M059J (cell line): Measurements from ENCODE around the gene FAM229B. TPM values are rescaled to one million over a fixed set of nuclear protein-coding genes. Genes with fewer than 3 reads are reported as not detected.
"Not testable (repeated sequence)": the region's sequence is repeated elsewhere in the genome, so short reads cannot be mapped to it uniquely, and the experiment has no call there.

Experiments used
- DNase-seq: peaks from one replicate; pipeline ENCODE4 v3.0.0-alpha.2; 2012; ENCODE audit warnings: low read depth
- total RNA-seq: library from RNA; depleted of rRNA; stranded (reverse); fragments of >200 nt; shearing (Covaris generic); gene quantifications from 2 replicates; pipeline ENCODE4 v1.2.3, GENCODE V29; 2014; rRNA removed

The FAM229B gene
- 31.3 and 34.2 TPM in 2 replicates for total RNA-seq

DNA sequence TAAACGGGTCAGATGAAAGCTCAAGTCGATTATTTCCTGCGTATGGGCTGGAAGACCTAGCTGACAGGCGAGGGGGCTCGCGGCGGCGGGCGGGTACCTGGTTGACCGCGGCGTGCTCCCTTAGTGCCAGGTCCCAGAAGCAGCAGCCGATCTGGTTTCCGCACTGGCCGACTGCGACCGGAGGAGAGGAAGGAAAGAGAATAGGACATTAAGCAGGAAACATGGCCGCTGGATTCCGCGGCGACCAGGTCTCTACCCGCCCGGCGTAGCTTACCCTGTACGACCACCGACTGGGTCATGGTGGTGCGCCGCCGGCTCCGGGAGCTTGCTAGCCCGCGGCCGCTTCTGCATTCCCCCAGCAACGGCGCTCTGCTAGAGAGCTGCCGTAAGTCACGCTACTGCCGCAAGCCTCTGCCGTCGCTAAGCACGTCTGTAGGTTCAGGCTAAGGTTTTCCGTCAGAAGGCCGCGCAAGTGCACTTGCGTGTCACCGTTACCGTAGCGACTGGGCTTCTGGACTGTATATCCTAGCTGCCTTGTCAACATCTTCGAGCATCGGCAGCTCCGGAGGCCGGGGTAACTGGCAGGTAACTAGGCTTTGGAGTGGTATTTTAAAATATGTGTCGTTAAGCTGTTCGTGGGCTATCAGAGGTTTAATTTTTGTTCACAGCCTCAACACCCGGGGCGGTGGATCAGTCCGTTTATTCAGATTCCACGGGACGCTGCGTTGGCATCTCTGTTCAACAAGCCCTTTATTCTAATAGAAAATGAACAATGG is at the start of gene FAM229B, which contains the start of gene TUBE1:
TSS of gene FAM229B (plus strand) at position 456 of the 776 bp plus-strand sequence. CDS start 11,693 bp downstream, outside the sequence.
TSS of gene TUBE1 (minus strand) at position 347 of the 776 bp plus-strand sequence. CDS start at position 299, 48 bp downstream.
- DNase-seq = peak; percentile 98

DNA sequence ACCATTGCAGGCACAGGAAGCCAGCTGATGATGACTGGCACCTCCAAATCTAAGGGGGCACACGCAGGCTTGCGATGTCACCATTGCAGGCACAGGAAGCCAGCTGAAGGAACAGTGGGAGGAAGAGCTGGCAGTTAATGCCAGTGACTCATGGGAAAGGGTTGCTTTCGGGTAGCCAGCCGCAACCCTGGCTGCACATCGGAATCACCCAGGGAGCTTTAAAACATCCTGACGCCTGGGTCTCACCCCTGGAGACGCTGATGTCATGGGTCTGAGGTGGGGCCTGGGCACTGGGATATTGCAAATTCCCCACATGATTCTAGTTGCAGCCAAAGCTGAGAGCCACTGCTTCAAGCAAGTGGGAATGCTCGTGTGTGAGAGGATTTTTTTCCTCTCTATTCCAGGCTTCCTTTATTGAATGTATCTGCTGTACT is 49.6 kb upstream of the FAM229B start:
- peak; percentile 98 for DNase-seq

GRCh38 chr6:112038268-112038667 is 49.1 kb upstream of the FAM229B start:
- DNase-seq = no peak

DNA sequence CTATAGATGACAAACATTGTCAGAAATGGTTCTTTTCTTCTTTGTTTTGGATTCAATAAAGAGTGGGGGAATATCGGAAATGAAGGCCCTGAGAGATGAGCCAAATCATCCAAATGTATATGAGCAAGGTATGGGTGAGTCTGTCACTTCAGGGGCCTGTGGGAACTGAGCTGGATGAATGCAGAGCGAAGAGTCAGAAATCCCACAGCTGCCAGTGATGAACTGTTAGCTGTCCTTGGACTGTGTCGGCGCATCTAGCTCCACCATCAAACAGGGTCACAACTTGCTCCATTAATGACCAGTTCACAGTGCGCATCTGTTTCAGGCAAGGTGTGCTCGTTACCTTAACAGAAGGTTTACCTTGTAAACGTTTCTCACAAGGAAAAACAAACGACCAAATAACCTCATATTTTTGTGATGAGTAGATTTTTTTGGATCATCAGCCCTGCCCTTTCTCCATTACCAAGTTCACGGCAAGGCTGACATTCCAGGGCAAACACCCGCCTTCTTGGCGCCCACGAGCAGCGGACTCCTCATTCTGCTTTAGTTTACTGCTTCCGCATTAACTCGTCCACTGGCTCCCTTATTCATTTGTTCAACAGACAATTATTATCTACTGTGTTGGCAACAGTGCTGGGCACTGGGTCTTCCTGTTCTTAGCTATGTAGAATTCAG is 48.5 kb upstream of the FAM229B start:
- DNase-seq = peak; percentile 58

- no peak for DNase-seq
Measured at GRCh38 chr6:112039431-112039770, 48.0 kb upstream of the FAM229B start.

DNA sequence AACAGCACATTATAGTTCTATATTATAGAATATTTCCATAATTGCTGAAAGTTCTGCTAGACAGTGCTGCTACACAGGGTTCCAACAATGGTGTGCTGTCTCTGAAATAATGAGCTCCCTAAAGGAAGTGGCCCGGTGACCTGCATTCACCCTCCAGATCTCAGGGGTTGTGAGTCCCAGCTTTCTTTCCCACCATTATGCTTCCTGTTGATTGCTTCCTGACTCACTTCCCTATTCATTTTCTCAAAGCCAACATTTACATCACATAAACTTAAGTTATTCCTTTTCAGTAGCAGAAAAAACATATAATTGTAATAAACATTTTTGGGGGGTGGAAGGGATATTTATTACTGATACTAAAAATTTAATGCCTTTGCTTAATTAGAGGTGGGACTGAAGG is 46.4 kb upstream of the FAM229B start:
- DNase-seq = peak; percentile 76

DNA sequence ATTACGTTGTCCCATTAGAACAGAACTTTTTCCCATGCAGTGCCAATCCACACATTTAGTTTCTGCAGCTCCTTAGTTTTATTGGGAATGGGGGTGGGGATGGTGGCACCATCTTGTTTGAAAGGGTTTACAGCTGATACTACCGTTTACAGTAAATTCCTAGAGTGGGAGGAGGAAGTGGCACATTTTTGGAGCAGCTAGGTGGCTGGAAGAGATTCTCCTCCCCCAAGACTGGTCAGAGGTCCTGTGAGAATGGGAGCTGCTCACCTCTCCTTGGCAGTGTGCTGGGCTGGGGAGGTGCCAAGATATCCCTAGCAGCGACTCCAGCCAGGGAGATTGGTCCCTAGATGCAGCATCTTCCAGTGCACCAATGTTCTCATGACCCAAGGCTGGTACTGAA is 45.9 kb upstream of the FAM229B start:
- peak; percentile 82 for DNase-seq

- DNase-seq = peak; percentile 91
Measured at GRCh38 chr6:112043032-112044007, 44.1 kb upstream of the FAM229B start.

DNA sequence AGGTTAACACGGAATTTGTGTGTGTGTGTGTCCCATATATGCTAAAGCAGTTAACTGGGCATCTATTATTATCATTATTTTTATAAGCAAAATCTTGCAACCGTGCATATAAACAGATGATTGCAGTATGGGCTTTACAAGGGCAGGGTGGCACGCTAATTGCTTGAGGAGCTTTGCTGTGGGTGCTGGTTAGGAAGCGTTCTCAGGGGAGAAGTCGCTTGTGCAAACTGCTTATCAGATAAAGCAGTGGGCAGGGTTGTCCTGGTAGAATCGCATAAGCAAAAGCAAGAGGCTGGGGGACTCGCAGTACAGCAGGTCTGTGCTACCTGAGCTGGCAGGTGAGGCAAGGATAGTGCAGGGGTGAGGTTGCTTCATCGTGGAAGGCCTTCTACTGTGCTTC is 43.2 kb upstream of the FAM229B start:
- no peak for DNase-seq

DNA sequence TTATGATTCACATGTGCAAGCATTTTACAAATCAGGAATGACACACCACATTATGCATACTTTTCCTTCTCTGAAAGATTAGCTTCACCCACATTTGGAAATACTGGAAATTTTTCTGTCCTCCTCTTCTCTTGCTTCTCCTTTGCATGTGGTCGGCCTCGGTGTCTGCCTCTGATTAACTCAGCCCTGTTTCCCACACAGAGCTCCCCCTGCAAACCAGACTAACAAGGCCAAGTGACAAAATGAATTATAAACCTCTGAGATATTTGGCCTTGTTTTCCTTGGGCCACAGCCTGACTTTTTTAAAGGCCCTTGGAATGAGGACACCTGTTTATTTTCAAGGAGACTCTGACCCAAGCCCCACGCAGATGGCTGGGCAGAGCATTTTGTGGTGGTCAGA is 42.5 kb upstream of the FAM229B start:
- DNase-seq = peak; percentile 90

- DNase-seq = not testable (repeated sequence)
Measured at GRCh38 chr6:112047523-112047922, 39.9 kb upstream of the FAM229B start.

GRCh38 chr6:112049026-112049799 is 38.2 kb upstream of the FAM229B start:
- peak; percentile 68 for DNase-seq

- no peak for DNase-seq
Measured at GRCh38 chr6:112049996-112050395, 37.4 kb upstream of the FAM229B start.

- no peak for DNase-seq
Measured at GRCh38 chr6:112050429-112050828, 37.0 kb upstream of the FAM229B start.

DNA sequence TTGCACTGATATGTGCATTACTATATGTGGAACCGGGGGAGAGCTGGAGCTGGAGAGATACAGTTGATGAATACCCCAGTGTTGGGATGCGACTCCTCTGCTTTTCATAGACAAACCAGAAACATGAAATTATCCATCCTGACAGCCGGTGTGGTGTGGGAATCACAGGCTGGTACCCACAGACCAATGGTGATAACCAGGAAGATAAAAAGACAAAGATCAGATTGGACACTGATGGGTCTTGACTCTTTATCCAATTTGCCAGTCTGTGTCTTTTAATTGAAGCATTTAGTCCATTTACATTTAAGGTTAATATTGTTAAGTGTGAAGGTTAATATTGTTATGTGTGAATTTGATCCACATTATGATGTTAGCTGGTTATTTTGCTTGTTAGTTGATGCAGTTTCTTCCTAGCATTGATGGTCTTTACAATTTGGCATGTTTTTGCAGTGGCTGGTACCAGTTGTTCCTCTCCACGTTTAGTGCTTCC is 36.1 kb upstream of the FAM229B start:
- DNase-seq = not testable (repeated sequence)

GRCh38 chr6:112054001-112054400 is 33.4 kb upstream of the FAM229B start, which contains the start of gene CCN6:
Gene CCN6 (plus strand): TSS chr6:112054104. CDS start chr6:112054358, 254 bp downstream.
- no peak for DNase-seq

GRCh38 chr6:112054555-112055190 is 32.7 kb upstream of the FAM229B start:
- no peak for DNase-seq

DNA sequence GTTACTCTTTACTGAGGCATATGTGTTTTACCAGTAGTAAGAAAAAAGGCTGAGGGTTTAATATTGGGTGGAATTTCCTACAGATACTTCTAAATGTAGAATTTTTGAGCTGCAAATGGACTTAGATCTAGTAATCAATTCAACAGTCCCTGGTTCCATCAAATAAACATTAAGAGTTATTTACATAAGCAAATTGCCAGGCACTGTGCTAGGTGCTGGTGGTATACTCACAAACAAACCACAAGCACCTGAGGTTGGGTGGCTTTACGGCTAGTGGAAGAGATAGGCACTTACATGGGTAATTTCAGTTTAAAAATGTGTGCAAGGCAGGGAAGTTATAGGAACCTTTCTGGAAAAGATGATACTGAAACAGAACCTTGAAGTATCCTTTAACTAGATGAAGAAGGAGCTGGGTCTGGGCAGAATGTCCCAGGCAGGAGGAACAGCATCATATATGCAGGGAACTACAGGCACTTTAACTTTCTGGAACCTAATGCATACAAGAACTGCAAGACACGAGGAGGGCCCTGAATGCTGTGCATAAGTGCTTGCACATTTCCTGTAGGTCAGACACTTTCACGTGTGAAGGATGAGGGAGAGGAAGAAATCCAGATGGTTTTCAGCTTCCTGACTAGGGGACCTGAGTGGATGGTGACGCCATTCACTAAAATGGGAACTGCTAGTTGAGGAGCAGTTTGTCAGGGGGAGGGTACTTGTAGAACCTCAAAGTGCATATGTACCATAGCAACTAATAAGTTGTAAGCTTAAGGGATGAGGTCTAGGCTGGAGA is 29.0 kb upstream of the FAM229B start:
- no peak for DNase-seq

DNA sequence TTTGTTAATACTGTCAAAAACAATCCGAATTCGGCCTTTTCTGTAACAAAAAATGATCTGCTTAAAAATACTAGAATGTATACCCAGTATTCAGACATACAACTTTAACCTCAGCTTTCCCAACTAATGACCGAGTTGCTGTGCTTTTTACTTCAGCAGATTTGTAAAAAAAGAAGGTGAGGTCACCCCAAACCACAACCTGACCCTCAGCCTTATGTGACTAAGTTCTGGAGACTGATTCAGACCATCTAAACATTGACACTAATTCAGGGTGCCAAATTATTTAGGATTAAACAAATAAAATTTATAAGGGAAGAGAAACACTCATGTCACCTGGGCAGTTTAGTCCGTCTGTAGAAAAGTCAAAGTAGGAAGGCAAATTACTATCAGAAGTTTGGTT is 25.8 kb upstream of the FAM229B start:
- peak; percentile 78 for DNase-seq
